Measurements from ENCODE around the gene SHC4.

DNA sequence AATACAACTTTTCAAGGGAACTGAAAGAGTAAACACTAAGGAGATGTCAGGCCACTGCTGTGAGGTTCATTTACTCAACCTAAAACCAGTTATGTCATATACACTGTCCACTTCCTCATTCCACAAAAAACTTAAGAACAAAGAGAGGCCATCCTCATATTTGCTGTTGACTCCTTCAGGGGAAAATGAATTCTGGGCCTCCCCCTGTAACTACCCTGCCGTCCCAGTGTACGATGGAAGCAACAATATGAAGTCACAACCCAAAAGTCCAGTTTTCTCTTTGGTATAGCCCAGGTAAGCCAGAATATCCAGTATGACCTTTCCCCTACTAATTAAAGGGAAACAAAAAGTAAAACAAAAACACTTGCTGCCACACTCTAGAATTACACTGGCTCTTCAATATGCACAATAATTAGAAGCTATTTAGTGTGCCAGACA is 169.0 kb downstream of the SHC4 start:
- TF ChIP-seq, protein P1, sequence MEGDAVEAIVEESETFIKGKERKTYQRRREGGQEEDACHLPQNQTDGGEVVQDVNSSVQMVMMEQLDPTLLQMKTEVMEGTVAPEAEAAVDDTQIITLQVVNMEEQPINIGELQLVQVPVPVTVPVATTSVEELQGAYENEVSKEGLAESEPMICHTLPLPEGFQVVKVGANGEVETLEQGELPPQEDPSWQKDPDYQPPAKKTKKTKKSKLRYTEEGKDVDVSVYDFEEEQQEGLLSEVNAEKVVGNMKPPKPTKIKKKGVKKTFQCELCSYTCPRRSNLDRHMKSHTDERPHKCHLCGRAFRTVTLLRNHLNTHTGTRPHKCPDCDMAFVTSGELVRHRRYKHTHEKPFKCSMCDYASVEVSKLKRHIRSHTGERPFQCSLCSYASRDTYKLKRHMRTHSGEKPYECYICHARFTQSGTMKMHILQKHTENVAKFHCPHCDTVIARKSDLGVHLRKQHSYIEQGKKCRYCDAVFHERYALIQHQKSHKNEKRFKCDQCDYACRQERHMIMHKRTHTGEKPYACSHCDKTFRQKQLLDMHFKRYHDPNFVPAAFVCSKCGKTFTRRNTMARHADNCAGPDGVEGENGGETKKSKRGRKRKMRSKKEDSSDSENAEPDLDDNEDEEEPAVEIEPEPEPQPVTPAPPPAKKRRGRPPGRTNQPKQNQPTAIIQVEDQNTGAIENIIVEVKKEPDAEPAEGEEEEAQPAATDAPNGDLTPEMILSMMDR (conservative IDR thresholded peaks at IDR 0.05; ENCODE audit: low read length), result no peak
- TF ChIP-seq EZH2phosphoT487 (IDR thresholded peaks at IDR 0.05; ENCODE audit: borderline replicate concordance, low read depth, low read length), result no peak

Data from OCI-LY7 (cell line).